ENCODE data around the gene C22orf23. TPM values are rescaled to one million over a fixed set of nuclear protein-coding genes. Genes with fewer than 3 reads are reported as not detected.
A peak's percentile ranks its signal among the peaks of the same experiment; 100 is the strongest.

The C22orf23 gene
- total and polyA plus RNA-seq, 2 of the 13 experiments (the other 11 are each of a cell fraction or from before 2014, with no cell fraction given): 0.21 to 0.24 TPM

- no peak for TF ChIP-seq SAFB2 (CRISPR knock-in tag; IDR thresholded peaks at IDR 0.05; ENCODE audit: borderline replicate concordance, low read depth)
- no peak for TF ChIP-seq CTCF (CRISPR knock-in tag; IDR thresholded peaks at IDR 0.05)
- TF ChIP-seq KMT2B (CRISPR knock-in tag; IDR thresholded peaks at IDR 0.05): no peak
- TF ChIP-seq HBP1 (CRISPR knock-in tag; IDR thresholded peaks at IDR 0.05; ENCODE audit: low read depth): no peak
- no peak for TF ChIP-seq ZNF44 (CRISPR knock-in tag; IDR thresholded peaks at IDR 0.05)
- 0 out of 2 replicates have a peak, but pooled peaks have one; percentile 25 for TF ChIP-seq ZGPAT (CRISPR knock-in tag; IDR thresholded peaks at IDR 0.05)
- TF ChIP-seq ZNF280D (CRISPR knock-in tag; IDR thresholded peaks at IDR 0.05): no peak
- peak; percentile 67 for TF ChIP-seq GATAD2A (CRISPR knock-in tag; IDR thresholded peaks at IDR 0.05)
- 0 out of 2 replicates have a peak, but pooled peaks have one; percentile 36 for TF ChIP-seq DMAP1 (CRISPR knock-in tag; IDR thresholded peaks at IDR 0.05)
- no peak for TF ChIP-seq ZNF468 (CRISPR knock-in tag; IDR thresholded peaks at IDR 0.05)
- no peak for TF ChIP-seq RAD21 (CRISPR knock-in tag; IDR thresholded peaks at IDR 0.05)
- no peak for TF ChIP-seq CREBL2 (CRISPR knock-in tag; IDR thresholded peaks at IDR 0.05; ENCODE audit: borderline replicate concordance)
- TF ChIP-seq TRIM22 (IDR thresholded peaks at IDR 0.05): no peak
- 0 out of 2 replicates have a peak, but pooled peaks have one; percentile 7 for TF ChIP-seq NFKB2 (CRISPR knock-in tag; IDR thresholded peaks at IDR 0.05; ENCODE audit: borderline replicate concordance)
- TF ChIP-seq ZNF713 (CRISPR knock-in tag; IDR thresholded peaks at IDR 0.05): no peak
- no peak for TF ChIP-seq FOXP1 (IDR thresholded peaks at IDR 0.05)
- no peak for TF ChIP-seq FOXP1 (CRISPR knock-in tag; IDR thresholded peaks at IDR 0.05)
- TF ChIP-seq ZNF768 (CRISPR knock-in tag; IDR thresholded peaks at IDR 0.05): 0 out of 2 replicates have a peak, but pooled peaks have one; percentile 41
- 0 out of 2 replicates have a peak, but pooled peaks have one; percentile 26 for TF ChIP-seq RBFOX2 (IDR thresholded peaks at IDR 0.05; ENCODE audit: low read depth, low read length)
- peak; percentile 72; the same call in 1 of the 2 replicates for TF ChIP-seq BCL6 (CRISPR knock-in tag; IDR thresholded peaks at IDR 0.05)
Measured at GRCh38 chr22:37898441-37899181, 54.8 kb downstream of the C22orf23 start (continued).

Measured in HepG2 (cell line).